IMR-90 (cell line): Measurements from ENCODE around the gene CCPG1. TPM values are rescaled to one million over a fixed set of nuclear protein-coding genes. Genes with fewer than 3 reads are reported as not detected.
A peak's percentile ranks its signal among the peaks of the same experiment; 100 is the strongest.

ENCODE experiments used
- ATAC-seq: fragments of 200-7000 bp; cut with Tn5 transposase; 2 replicates; pipeline ENCODE4 v1.9.1; 2020; ENCODE audit warnings: low read depth, mild to moderate bottlenecking, moderate library complexity
- BruUV-seq: library from RNA; stranded (reverse); fragments of 400-500 nt; replicated peaks from 2 replicates; lab custom pipeline; 2021; lab: Mats Ljungman, UMichigan
- CTCF ChIA-PET: fragments of 300-600 bp; formaldehyde crosslinking; extraction: SDS; loops from one replicate; lab custom pipeline; 2021; ENCODE audit warnings: antibody characterized with exemption; lab: Yijun Ruan, JAX
- POLR2A ChIA-PET: fragments of 300-600 bp; sonication (Branson Sonifier 250); formaldehyde crosslinking; loops from one replicate; lab custom pipeline; 2022; ENCODE audit warnings: antibody characterized with exemption; ENCODE audit not compliant: unreplicated experiment; lab: Charles Lee
- DNase-seq: peaks from one replicate; pipeline ENCODE4 v3.0.0; 2013
- H2AFZ ChIP-seq: replicated peaks from 2 replicates; pipeline ENCODE3; 2013; ENCODE audit warnings: low read length, mild to moderate bottlenecking; ENCODE audit not compliant: poor library complexity
- H2AK5ac ChIP-seq: 2 replicates; pipeline ENCODE4 v1.6.1; 2013; ENCODE audit warnings: low read depth, low read length, inconsistent platforms
- H2AK9ac ChIP-seq: replicated peaks from 2 replicates; pipeline ENCODE3; 2013; ENCODE audit warnings: mild to moderate bottlenecking, low read depth, low read length, moderate library complexity; ENCODE audit not compliant: poor library complexity
- H2BK120ac ChIP-seq: 2 replicates; pipeline ENCODE4 v1.6.1; 2013; ENCODE audit warnings: low read depth, low read length, inconsistent platforms
- H2BK15ac ChIP-seq: 3 replicates; pipeline ENCODE4 v1.6.1; 2013; ENCODE audit warnings: low read depth, low read length, inconsistent platforms
- H2BK20ac ChIP-seq: 2 replicates; pipeline ENCODE4 v1.6.1; 2013; ENCODE audit warnings: low read depth, mild to moderate bottlenecking, inconsistent platforms, low read length, moderate library complexity
- H2BK5ac ChIP-seq: 2 replicates; pipeline ENCODE4 v1.6.1; 2013; ENCODE audit warnings: mild to moderate bottlenecking, low read depth, low read length, inconsistent platforms; ENCODE audit not compliant: poor library complexity, severe bottlenecking
- H3K14ac ChIP-seq: replicated peaks from 2 replicates; pipeline ENCODE4 v1.6.1; 2013; ENCODE audit warnings: low read depth, low read length, inconsistent platforms
- H3K18ac ChIP-seq: 2 replicates; pipeline ENCODE4 v1.6.1; 2013; ENCODE audit warnings: low read depth, low read length, control low read depth
- H3K23ac ChIP-seq: 2 replicates; pipeline ENCODE4 v1.6.1; 2013; ENCODE audit warnings: low read depth, low read length, inconsistent platforms
- H3K27ac ChIP-seq: 2 replicates; pipeline ENCODE4 v1.5.1; 2013; ENCODE audit warnings: mild to moderate bottlenecking, control low read depth, low read length; ENCODE audit not compliant: insufficient read depth
- H3K27me3 ChIP-seq: 2 replicates; pipeline ENCODE4 v1.6.1; 2013; ENCODE audit warnings: low read length; ENCODE audit not compliant: control insufficient read depth, insufficient read depth
- H3K36me3 ChIP-seq: 2 replicates; pipeline ENCODE4 v1.6.1; 2013; ENCODE audit warnings: low read length, mixed read lengths; ENCODE audit not compliant: control insufficient read depth, insufficient read depth
- H3K4ac ChIP-seq: 2 replicates; pipeline ENCODE4 v1.6.1; 2013; ENCODE audit warnings: low read depth, low read length, inconsistent platforms
- H3K4me1 ChIP-seq: 2 replicates; pipeline ENCODE4 v1.6.1; 2013; ENCODE audit warnings: low read length, mixed read lengths; ENCODE audit not compliant: control insufficient read depth, insufficient read depth
- H3K4me2 ChIP-seq: 2 replicates; pipeline ENCODE4 v1.6.1; 2013; ENCODE audit warnings: low read depth, mild to moderate bottlenecking, control low read depth, low read length, moderate library complexity
- H3K4me3 ChIP-seq: 2 replicates; pipeline ENCODE4 v1.5.1; 2013; ENCODE audit warnings: low read depth, mild to moderate bottlenecking, control low read depth, low read length, moderate library complexity; ENCODE audit not compliant: insufficient read depth
- H3K56ac ChIP-seq: 2 replicates; pipeline ENCODE4 v1.6.1; 2013; ENCODE audit warnings: low read length, inconsistent platforms; ENCODE audit not compliant: insufficient read depth; ENCODE audit errors: extremely low read depth
- H3K79me1 ChIP-seq, 2 experiments: 2 replicates each; pipeline ENCODE4 v1.6.1; 2013; ENCODE audit warnings: low read length in 2 of 2, inconsistent platforms in 1 of 2, low read depth in 1 of 2
- H3K9ac ChIP-seq: 2 replicates; pipeline ENCODE4 v1.6.1; 2013; ENCODE audit warnings: low read depth, low read length, control low read depth
- H3K9me1 ChIP-seq: 2 replicates; pipeline ENCODE4 v1.6.1; 2013; ENCODE audit warnings: low read length, inconsistent platforms; ENCODE audit not compliant: insufficient read depth
- H3K9me3 ChIP-seq: 2 replicates; pipeline ENCODE4 v1.6.1; 2013; ENCODE audit warnings: low read length; ENCODE audit not compliant: control insufficient read depth, insufficient read depth
- H4K20me1 ChIP-seq: 2 replicates; pipeline ENCODE4 v1.6.1; 2013; ENCODE audit warnings: low read length, inconsistent platforms; ENCODE audit not compliant: insufficient read depth
- H4K5ac ChIP-seq: 2 replicates; pipeline ENCODE4 v1.6.1; 2013; ENCODE audit warnings: mild to moderate bottlenecking, low read depth, low read length, control low read depth
- H4K8ac ChIP-seq, 2 experiments: 2 replicates each; pipeline ENCODE4 v1.6.1; 2013; ENCODE audit warnings: low read depth in 2 of 2, low read length in 2 of 2, control low read depth in 1 of 2, inconsistent platforms in 1 of 2
- H4K91ac ChIP-seq: 2 replicates; pipeline ENCODE4 v1.6.1; 2013; ENCODE audit warnings: low read depth, low read length, inconsistent platforms; ENCODE audit not compliant: insufficient read depth
- CEBPB ChIP-seq: IDR thresholded peaks from 2 replicates; pipeline ENCODE4 v1.6.1; 2012; ENCODE audit warnings: low read depth, low read length, improper control_type of control experiment
- FOS ChIP-seq: fragments of 150-350 bp; IDR thresholded peaks from 2 replicates; pipeline ENCODE4 v1.6.1; 2016; ENCODE audit warnings: low read depth, low read length
- MAFK ChIP-seq: IDR thresholded peaks from 2 replicates; pipeline ENCODE4 v1.6.1; 2012; ENCODE audit warnings: low read depth, low read length, improper control_type of control experiment
- NFE2L2 ChIP-seq: fragments of 150-350 bp; IDR thresholded peaks from 2 replicates; pipeline ENCODE4 v1.6.1; 2016; ENCODE audit warnings: low read depth, mild to moderate bottlenecking, low read length
- POLR2A ChIP-seq: IDR thresholded peaks from 2 replicates; pipeline ENCODE4 v1.6.1; 2012; ENCODE audit warnings: mild to moderate bottlenecking, low read depth, low read length
- RAD21 ChIP-seq: IDR thresholded peaks from 2 replicates; pipeline ENCODE4 v1.6.1; 2012; ENCODE audit warnings: low read length, improper control_type of control experiment
- SMC3 ChIP-seq: fragments of 150-350 bp; IDR thresholded peaks from 2 replicates; pipeline ENCODE4 v1.6.1; 2016; ENCODE audit warnings: low read depth, mild to moderate bottlenecking, antibody characterized with exemption, low read length, moderate library complexity
- WGBS, 2 experiments: methylation state at CpG; one replicate each; pipeline versions ENCODE4 v1.1.5 to v1.1.7; 2013; ENCODE audit warnings: missing lambda C conversion rate in 2 of 2; ENCODE audit not compliant: insufficient read length in 1 of 2; ENCODE audit errors: extremely low coverage in 2 of 2; 5-methylcytosine and 5-hydroxymethylcytosine counted together
- dilution Hi-C: fragments of 300-500 bp; cut with HindIII; formaldehyde crosslinking; loops from one replicate; pipeline ENCODE4 v1.14.3; 2018; ENCODE audit warnings: low sequenced_read_pairs; ENCODE audit not compliant: unreplicated experiment
- in situ Hi-C: fragments of 300-500 bp; cut with MboI; formaldehyde crosslinking; loops from 3 replicates; pipeline ENCODE4 v1.14.3; 2019; ENCODE audit warnings: low sequenced_read_pairs, inconsistent platforms, mixed read lengths
- intact Hi-C: fragments of 100-400 bp; cut with micrococcal nuclease; formaldehyde crosslinking; loops from 2 replicates; pipeline ENCODE4 v1.10.0; 2022
- polyA plus RNA-seq, 3 experiments: library from polyadenylated mRNA; depleted of rRNA; stranded (reverse); fragments of >200 nt; gene quantifications; 2 replicates each; pipeline ENCODE4 v1.2.3, GENCODE V29; 2012; ENCODE audit warnings: low replicate concordance in 1 of 3
- total RNA-seq: library from RNA; depleted of rRNA; stranded (reverse); fragments of >200 nt; gene quantifications from 2 replicates; pipeline ENCODE4 v1.2.3, GENCODE V29; 2012
- TF ChIP-seq, protein P1 (sequence below): fragments of 150-350 bp; IDR thresholded peaks from 2 replicates; pipeline ENCODE4 v1.6.1; 2016; ENCODE audit warnings: low read depth, mild to moderate bottlenecking, low read length, moderate library complexity, borderline replicate concordance

CCPG1 gene
- total and polyA plus RNA-seq, 2 of the 4 experiments (the other 2 are of a cell fraction) = 11.4 to 14.3 TPM

DNA sequence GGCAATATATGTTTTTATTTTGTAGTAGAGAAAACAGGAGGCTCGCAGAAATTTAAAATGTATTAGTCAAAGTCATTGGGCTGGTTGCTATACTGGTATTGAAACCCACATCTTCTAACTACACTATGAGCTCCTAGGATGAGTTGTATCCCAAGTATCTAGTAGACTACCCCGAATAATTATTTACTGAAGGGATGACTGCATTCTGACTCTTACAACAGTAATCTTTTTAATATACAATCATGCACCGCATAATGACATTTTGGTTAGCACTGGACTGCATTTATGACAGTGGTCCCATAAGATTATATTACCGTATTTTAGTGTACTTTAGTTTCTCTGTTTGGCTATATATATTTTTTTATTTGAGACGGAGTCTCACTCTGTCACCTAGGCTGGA is 73.8 kb downstream of the CCPG1 start:
- in situ Hi-C loops = no loop called here
- CTCF ChIA-PET = no interaction called here

More for the DNA sequence above, 73.8 kb downstream of the CCPG1 start:
- Histone ChIP-seq H2BK20ac (no peak overlapping the region), H3K27ac (no peak overlapping the region), H3K4ac (no peak overlapping the region), H2AFZ (no peak overlapping the region), H3K27me3 (no peaks in the 10 kb centered on the region), H4K91ac (no peak overlapping the region), H4K5ac (no peak overlapping the region), H2BK15ac (no peak overlapping the region), H3K9me1 (no peaks in the 10 kb centered on the region), H2AK5ac (no peak overlapping the region), H3K9ac (no peak overlapping the region), H4K8ac (no peak overlapping the region), H3K4me2 (no peak overlapping the region), H3K14ac (no peak overlapping the region), H2BK5ac (peak overlapping the region; percentile 57), H3K18ac (no peak overlapping the region), H3K4me3 (no peak overlapping the region), H3K56ac (no peak overlapping the region), H3K23ac (no peak overlapping the region), H4K20me1 (no peaks in the 10 kb centered on the region), H3K79me1 (no peaks in the 10 kb centered on the region; a peak in 1 of 4 replicates), H2BK120ac (no peak overlapping the region), H3K9me3 (no peaks in the 10 kb centered on the region), H2AK9ac (no peak overlapping the region), H3K4me1 (no peaks in the 10 kb centered on the region; the same call in 1 of the 2 replicates), H3K36me3 (peaks cover 15% of the 10 kb centered on the region)
- POLR2A ChIA-PET = interaction anchor here (0.5 kb wide), 1 partner anchor 16 kb away, joined by 3 read pairs; the partner anchor contains the start of genes PIGB and PIGBOS1
- peak; percentile 90 for DNase-seq
- intact Hi-C loops = no loop called here
- no peak for TF ChIP-seq RAD21
- no peak for TF ChIP-seq POLR2A
- TF ChIP-seq NFE2L2 = no peak
- no peak for TF ChIP-seq CEBPB
- TF ChIP-seq, protein P1, sequence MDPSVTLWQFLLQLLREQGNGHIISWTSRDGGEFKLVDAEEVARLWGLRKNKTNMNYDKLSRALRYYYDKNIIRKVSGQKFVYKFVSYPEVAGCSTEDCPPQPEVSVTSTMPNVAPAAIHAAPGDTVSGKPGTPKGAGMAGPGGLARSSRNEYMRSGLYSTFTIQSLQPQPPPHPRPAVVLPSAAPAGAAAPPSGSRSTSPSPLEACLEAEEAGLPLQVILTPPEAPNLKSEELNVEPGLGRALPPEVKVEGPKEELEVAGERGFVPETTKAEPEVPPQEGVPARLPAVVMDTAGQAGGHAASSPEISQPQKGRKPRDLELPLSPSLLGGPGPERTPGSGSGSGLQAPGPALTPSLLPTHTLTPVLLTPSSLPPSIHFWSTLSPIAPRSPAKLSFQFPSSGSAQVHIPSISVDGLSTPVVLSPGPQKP = no peak
- no peak for TF ChIP-seq MAFK
- TF ChIP-seq SMC3 = no peak
- peak; percentile 56 for TF ChIP-seq FOS
- no TSS peak for BruUV-seq
- ATAC-seq = peak; percentile 93
- WGBS, 2 experiments = no CpG with 5 or more reads among the region's 5 CpGs
- dilution Hi-C loops = no loop called here
